Glutamatergic neuron (in vitro differentiated cells): ENCODE measurements around the gene GHR. TPM values are rescaled to one million over a fixed set of nuclear protein-coding genes. Genes with fewer than 3 reads are reported as not detected.
"Not testable (repeated sequence)": the region's sequence is repeated elsewhere in the genome, so short reads cannot be mapped to it uniquely, and the experiment has no call there.

Source experiments
- DNase-seq: peaks from one replicate; pipeline ENCODE4 v3.0.0; 2022
- H3K27ac Mint-ChIP-seq: one replicate; pipeline ENCODE4 v1.8.0; 2020; ENCODE audit warnings: mild to moderate bottlenecking, mixed read lengths, inconsistent platforms; ENCODE audit not compliant: unreplicated experiment
- H3K27me3 Mint-ChIP-seq: one replicate; pipeline ENCODE4 v1.8.0; 2020; ENCODE audit warnings: mild to moderate bottlenecking, moderate library complexity, mixed read lengths, inconsistent platforms; ENCODE audit not compliant: unreplicated experiment
- H3K36me3 Mint-ChIP-seq: one replicate; pipeline ENCODE4 v1.8.0; 2020; ENCODE audit warnings: mild to moderate bottlenecking, mixed read lengths, inconsistent platforms; ENCODE audit not compliant: unreplicated experiment
- H3K4me1 Mint-ChIP-seq: one replicate; pipeline ENCODE4 v1.8.0; 2020; ENCODE audit warnings: mild to moderate bottlenecking, low read depth, mixed read lengths, inconsistent platforms; ENCODE audit not compliant: unreplicated experiment
- H3K4me3 Mint-ChIP-seq: one replicate; pipeline ENCODE4 v1.8.0; 2020; ENCODE audit warnings: mild to moderate bottlenecking, mixed read lengths, inconsistent platforms; ENCODE audit not compliant: unreplicated experiment
- H3K9me3 Mint-ChIP-seq: one replicate; pipeline ENCODE4 v1.8.0; 2020; ENCODE audit warnings: mild to moderate bottlenecking, moderate library complexity, mixed read lengths, inconsistent platforms; ENCODE audit not compliant: unreplicated experiment
- CTCF ChIP-seq: fragments of 200-600 bp; sonication (generic); IDR thresholded peaks from one replicate; pipeline ENCODE4 v1.5.0; 2021; ENCODE audit not compliant: partially characterized antibody, unreplicated experiment
- total RNA-seq: library from RNA; stranded (reverse); fragmentation: NEBNext Ultra II Directional; extraction: Animal tissue kit (Norgen Biotek cat#: 25700); gene quantifications from one replicate; pipeline ENCODE4 v1.2.1, GENCODE V29; 2021; ENCODE audit not compliant: unreplicated experiment

The GHR gene
- total RNA-seq, 1 donor from 2014 or later, result not detected

- Mint-ChIP-seq H3K27me3 (peaks cover 1% of the 10 kb centered on the region), H3K4me1 (no peaks in the 10 kb centered on the region), H3K4me3 (no peak overlapping the region), H3K9me3 (no peaks in the 10 kb centered on the region), H3K36me3 (no peaks in the 10 kb centered on the region), H3K27ac (no peak overlapping the region)
- no peak for DNase-seq
- TF ChIP-seq CTCF, result no peak
These were observed 149.1 kb downstream of the GHR start for GRCh38 chr5:42572313-42572712.

- no peak overlapping the region for H3K4me3 Mint-ChIP-seq
- H3K4me1 Mint-ChIP-seq, result no peaks in the 10 kb centered on the region
- no peaks in the 10 kb centered on the region for H3K9me3 Mint-ChIP-seq
- H3K27ac Mint-ChIP-seq, result no peak overlapping the region
- TF ChIP-seq CTCF, result no peak
- DNase-seq, result no peak
- H3K36me3 Mint-ChIP-seq, result no peaks in the 10 kb centered on the region
- H3K27me3 Mint-ChIP-seq, result peaks cover 1% of the 10 kb centered on the region
These were observed 150.1 kb downstream of the GHR start for GRCh38 chr5:42573386-42573785.

- DNase-seq, H3K27ac Mint-ChIP-seq, H3K9me3 Mint-ChIP-seq, H3K4me1 Mint-ChIP-seq, H3K4me3 Mint-ChIP-seq, H3K27me3 Mint-ChIP-seq, H3K36me3 Mint-ChIP-seq: not testable (repeated sequence)
These were observed 152.7 kb downstream of the GHR start for GRCh38 chr5:42575914-42576313.

- H3K9me3 Mint-ChIP-seq, H3K4me3 Mint-ChIP-seq, DNase-seq, H3K4me1 Mint-ChIP-seq, H3K27me3 Mint-ChIP-seq, H3K36me3 Mint-ChIP-seq, H3K27ac Mint-ChIP-seq: not testable (repeated sequence)
These were observed 155.7 kb downstream of the GHR start for GRCh38 chr5:42578901-42579300.

GRCh38 chr5:42579320-42579719 is 156.1 kb downstream of the GHR start:
- H3K4me3 Mint-ChIP-seq, result no peak overlapping the region
- DNase-seq, result no peak
- H3K27me3 Mint-ChIP-seq, result peaks cover 2% of the 10 kb centered on the region
- H3K36me3 Mint-ChIP-seq, result peaks cover 5% of the 10 kb centered on the region
- no peaks in the 10 kb centered on the region for H3K4me1 Mint-ChIP-seq
- TF ChIP-seq CTCF, result no peak
- no peak overlapping the region for H3K27ac Mint-ChIP-seq
- H3K9me3 Mint-ChIP-seq, result no peaks in the 10 kb centered on the region

- H3K4me1 Mint-ChIP-seq, result no peaks in the 10 kb centered on the region
- TF ChIP-seq CTCF, result no peak
- H3K27me3 Mint-ChIP-seq, result peaks cover 2% of the 10 kb centered on the region
- DNase-seq, result no peak
- H3K4me3 Mint-ChIP-seq, result no peak overlapping the region
- H3K27ac Mint-ChIP-seq, result no peak overlapping the region
- peaks cover 5% of the 10 kb centered on the region for H3K36me3 Mint-ChIP-seq
- no peaks in the 10 kb centered on the region for H3K9me3 Mint-ChIP-seq
These were observed 158.6 kb downstream of the GHR start for GRCh38 chr5:42581845-42582244.
